ENCODE data around the gene CCDC141.

Gene CCDC141, protein sequence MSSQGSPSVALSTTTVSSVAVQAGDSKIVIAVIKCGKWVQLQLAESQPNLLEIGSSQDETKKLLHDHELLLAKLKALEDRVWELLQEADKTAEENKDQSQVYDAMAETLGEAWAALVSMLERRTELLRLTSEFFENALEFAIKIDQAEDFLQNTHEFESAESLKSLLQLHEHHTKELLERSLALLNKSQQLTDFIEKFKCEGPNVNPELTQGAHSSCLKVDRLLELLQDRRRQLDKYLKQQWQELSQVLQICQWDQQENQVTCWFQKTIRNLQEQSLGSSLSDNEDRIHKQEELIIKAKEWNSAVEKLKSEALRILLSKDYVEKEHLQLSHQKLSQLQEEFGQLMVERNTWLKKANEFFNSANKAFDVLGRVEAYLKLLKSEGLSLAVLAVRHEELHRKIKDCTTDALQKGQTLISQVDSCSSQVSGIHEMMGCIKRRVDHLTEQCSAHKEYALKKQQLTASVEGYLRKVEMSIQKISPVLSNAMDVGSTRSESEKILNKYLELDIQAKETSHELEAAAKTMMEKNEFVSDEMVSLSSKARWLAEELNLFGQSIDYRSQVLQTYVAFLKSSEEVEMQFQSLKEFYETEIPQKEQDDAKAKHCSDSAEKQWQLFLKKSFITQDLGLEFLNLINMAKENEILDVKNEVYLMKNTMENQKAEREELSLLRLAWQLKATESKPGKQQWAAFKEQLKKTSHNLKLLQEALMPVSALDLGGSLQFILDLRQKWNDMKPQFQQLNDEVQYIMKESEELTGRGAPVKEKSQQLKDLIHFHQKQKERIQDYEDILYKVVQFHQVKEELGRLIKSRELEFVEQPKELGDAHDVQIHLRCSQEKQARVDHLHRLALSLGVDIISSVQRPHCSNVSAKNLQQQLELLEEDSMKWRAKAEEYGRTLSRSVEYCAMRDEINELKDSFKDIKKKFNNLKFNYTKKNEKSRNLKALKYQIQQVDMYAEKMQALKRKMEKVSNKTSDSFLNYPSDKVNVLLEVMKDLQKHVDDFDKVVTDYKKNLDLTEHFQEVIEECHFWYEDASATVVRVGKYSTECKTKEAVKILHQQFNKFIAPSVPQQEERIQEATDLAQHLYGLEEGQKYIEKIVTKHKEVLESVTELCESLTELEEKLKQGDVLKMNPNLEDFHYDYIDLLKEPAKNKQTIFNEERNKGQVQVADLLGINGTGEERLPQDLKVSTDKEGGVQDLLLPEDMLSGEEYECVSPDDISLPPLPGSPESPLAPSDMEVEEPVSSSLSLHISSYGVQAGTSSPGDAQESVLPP (N-terminal part only)

GRCh38 chr2:179049546-179050311 lies at the start of gene CCDC141:
TSS of gene CCDC141 (minus strand) at chr2:179050137. CDS start at chr2:179049941, 196 bp downstream.
- Histone ChIP-seq H3K27me3 (ENCODE audit: control insufficient read depth, low read length) (no peaks in the 10 kb centered on the region), H3K4me2 (ENCODE audit: low read length) (peak within 1 kb of the TSS; percentile 88), H4K20me1 (ENCODE audit: control insufficient read depth, insufficient read depth, low read depth, low read length) (no peaks in the 10 kb centered on the region), H3K4me3 (ENCODE audit: low read length) (peak within 1 kb of the TSS; percentile 77), H3K9me3 (ENCODE audit: control insufficient read depth, insufficient read depth, low read length) (0 out of 2 replicates have a peak, but pooled peaks cover 4% of the 10 kb centered on the region), H3K36me3 (ENCODE audit: control insufficient read depth, low read length) (peaks cover 14% of the 10 kb centered on the region), H3K9me2 (replicated peaks; ENCODE audit: control insufficient read depth, low read length) (no peaks in the 10 kb centered on the region), H3F3A (ENCODE audit: control insufficient read depth, insufficient read depth) (no peaks in the 10 kb centered on the region; the same call in 1 of the 2 replicates), H3K27ac (ENCODE audit: low read depth, low read length) (peak within 1 kb of the TSS; percentile 75), H3K79me2 (ENCODE audit: control insufficient read depth, low read length) (no peaks in the 10 kb centered on the region), H3K4me1 (ENCODE audit: control insufficient read depth, low read length) (peaks cover 57% of the 10 kb centered on the region)
- TF ChIP-seq CTCF (IDR thresholded peaks at IDR 0.05; ENCODE audit: low read depth, low read length, poor library complexity, severe bottlenecking) (no peak), EZH2phosphoT487 (IDR thresholded peaks at IDR 0.05; ENCODE audit: borderline replicate concordance, low read length) (no peak)

DNA sequence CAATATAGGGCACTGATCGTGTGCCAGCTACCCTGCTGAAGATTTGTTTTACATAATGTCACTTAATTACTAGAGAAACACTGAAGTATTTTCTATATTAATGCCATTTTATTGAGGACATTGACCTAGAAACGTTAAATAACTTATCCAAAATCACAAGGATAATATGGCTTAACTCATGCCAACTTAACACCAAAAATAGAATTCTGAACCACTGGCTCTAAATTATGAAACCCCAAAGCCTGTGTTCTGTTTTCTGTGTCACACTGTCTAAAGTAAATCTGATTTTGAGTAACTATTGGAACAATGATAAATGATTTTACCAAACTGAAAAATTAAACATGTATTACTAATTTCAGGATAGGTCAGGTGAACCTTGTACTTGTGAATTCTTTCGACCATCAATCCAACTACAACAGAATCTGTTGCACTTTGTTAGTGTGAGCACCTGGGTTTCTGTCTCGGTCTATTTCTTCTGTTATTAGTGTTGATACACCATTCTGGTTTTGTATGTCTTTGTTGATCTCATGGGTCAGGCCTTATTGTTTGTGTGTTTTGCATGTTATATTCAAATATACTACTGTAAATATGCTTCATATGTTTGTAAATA lies 48.2 kb upstream of the CCDC141 start:
- Histone ChIP-seq H3K4me3 (ENCODE audit: low read length) (no peak overlapping the region), H3K79me2 (ENCODE audit: control insufficient read depth, low read length) (no peaks in the 10 kb centered on the region), H3K27me3 (ENCODE audit: control insufficient read depth, low read length) (no peaks in the 10 kb centered on the region), H3K4me1 (ENCODE audit: control insufficient read depth, low read length) (peaks cover 59% of the 10 kb centered on the region), H4K20me1 (ENCODE audit: control insufficient read depth, insufficient read depth, low read depth, low read length) (no peaks in the 10 kb centered on the region), H3K36me3 (ENCODE audit: control insufficient read depth, low read length) (no peaks in the 10 kb centered on the region), H3F3A (ENCODE audit: control insufficient read depth, insufficient read depth) (no peaks in the 10 kb centered on the region), H3K4me2 (ENCODE audit: low read length) (peak overlapping the region; percentile 2; the same call in 1 of the 2 replicates), H3K9me3 (ENCODE audit: control insufficient read depth, insufficient read depth, low read length) (no peaks in the 10 kb centered on the region), H3K9me2 (replicated peaks; ENCODE audit: control insufficient read depth, low read length) (no peaks in the 10 kb centered on the region), H3K27ac (ENCODE audit: low read depth, low read length) (no peak overlapping the region)
- TF ChIP-seq CTCF (IDR thresholded peaks at IDR 0.05; ENCODE audit: low read depth, low read length, poor library complexity, severe bottlenecking) (no peak), EZH2phosphoT487 (IDR thresholded peaks at IDR 0.05; ENCODE audit: borderline replicate concordance, low read length) (no peak)

GRCh38 chr2:179097131-179097530 lies 47.2 kb upstream of the CCDC141 start:
- Histone ChIP-seq H3K36me3 (ENCODE audit: control insufficient read depth, low read length) (no peaks in the 10 kb centered on the region), H3K4me2 (ENCODE audit: low read length) (peak overlapping the region; percentile 70), H3K27ac (ENCODE audit: low read depth, low read length) (peak overlapping the region; percentile 73; the same call in 1 of the 2 replicates), H3K27me3 (ENCODE audit: control insufficient read depth, low read length) (no peaks in the 10 kb centered on the region), H3K9me3 (ENCODE audit: control insufficient read depth, insufficient read depth, low read length) (no peaks in the 10 kb centered on the region), H3F3A (ENCODE audit: control insufficient read depth, insufficient read depth) (no peaks in the 10 kb centered on the region), H3K9me2 (replicated peaks; ENCODE audit: control insufficient read depth, low read length) (no peaks in the 10 kb centered on the region), H4K20me1 (ENCODE audit: control insufficient read depth, insufficient read depth, low read depth, low read length) (no peaks in the 10 kb centered on the region), H3K79me2 (ENCODE audit: control insufficient read depth, low read length) (no peaks in the 10 kb centered on the region), H3K4me3 (ENCODE audit: low read length) (no peak overlapping the region), H3K4me1 (ENCODE audit: control insufficient read depth, low read length) (peaks cover 67% of the 10 kb centered on the region)
- TF ChIP-seq EZH2phosphoT487 (IDR thresholded peaks at IDR 0.05; ENCODE audit: borderline replicate concordance, low read length), result no peak
- TF ChIP-seq CTCF (IDR thresholded peaks at IDR 0.05; ENCODE audit: low read depth, low read length, poor library complexity, severe bottlenecking), result no peak
